Adipocyte (in vitro differentiated cells): ENCODE results near the gene ASB13.

Source experiments
- DNase-seq: peaks from one replicate; pipeline ENCODE4 v3.0.0-alpha.2; 2015; ENCODE audit warnings: low read depth
- H3K27me3 ChIP-seq: replicated peaks from 2 replicates; pipeline ENCODE4 v1.7.0; 2013; ENCODE audit warnings: mild to moderate bottlenecking, low read length, moderate library complexity; ENCODE audit not compliant: control insufficient read depth, insufficient read depth
- H3K36me3 ChIP-seq: 2 replicates; pipeline ENCODE4 v1.7.0; 2013; ENCODE audit warnings: low read length, mild to moderate bottlenecking, moderate library complexity; ENCODE audit not compliant: control insufficient read depth, insufficient read depth, severe bottlenecking
- H3K4me1 ChIP-seq: 2 replicates; pipeline ENCODE4 v1.7.0; 2013; ENCODE audit warnings: mild to moderate bottlenecking, low read length, moderate library complexity; ENCODE audit not compliant: control insufficient read depth, insufficient read depth
- H3K4me3 ChIP-seq: 2 replicates; pipeline ENCODE4 v1.7.0; 2013; ENCODE audit warnings: mild to moderate bottlenecking, low read length, moderate library complexity
- H3K9ac ChIP-seq: 2 replicates; pipeline ENCODE4 v1.7.0; 2013; ENCODE audit warnings: mild to moderate bottlenecking, low read length, moderate library complexity
- H3K9me3 ChIP-seq: 2 replicates; pipeline ENCODE4 v1.7.0; 2013; ENCODE audit warnings: mild to moderate bottlenecking, low read length, moderate library complexity; ENCODE audit not compliant: control insufficient read depth

ASB13 gene

GRCh38 chr10:5685764-5686240 is 19.4 kb upstream of the ASB13 start:
- H3K9ac ChIP-seq, result peak overlapping the region; percentile 96
- H3K4me1 ChIP-seq, result peaks cover 18% of the 10 kb centered on the region
- H3K4me3 ChIP-seq, result peak overlapping the region; percentile 97
- peak; percentile 59 for DNase-seq
- no peaks in the 10 kb centered on the region for H3K27me3 ChIP-seq
- no peaks in the 10 kb centered on the region for H3K36me3 ChIP-seq
- H3K9me3 ChIP-seq, result no peaks in the 10 kb centered on the region

GRCh38 chr10:5684971-5685763 is 18.8 kb upstream of the ASB13 start:
- H3K4me3 ChIP-seq, result peak overlapping the region; percentile 97

GRCh38 chr10:5684318-5684970 is 18.0 kb upstream of the ASB13 start, which contains the start of gene TASOR2:
Gene TASOR2 (plus strand): TSS chr10:5684838. CDS start chr10:5720643, 35,805 bp downstream.
- Histone ChIP-seq H3K9me3 (no peaks in the 10 kb centered on the region), H3K4me1 (peaks cover 24% of the 10 kb centered on the region), H3K9ac (peak within 1 kb of the TSS; percentile 96), H3K36me3 (no peaks in the 10 kb centered on the region), H3K27me3 (no peaks in the 10 kb centered on the region), H3K4me3 (peak within 1 kb of the TSS; percentile 97)
- peak; percentile 99 for DNase-seq

More at GRCh38 chr10:5684971-5685763, 18.8 kb upstream of the ASB13 start:
- peak overlapping the region; percentile 96 for H3K9ac ChIP-seq
- H3K4me1 ChIP-seq, result peaks cover 18% of the 10 kb centered on the region
- H3K9me3 ChIP-seq, result no peaks in the 10 kb centered on the region
- H3K36me3 ChIP-seq, result no peaks in the 10 kb centered on the region
- no peaks in the 10 kb centered on the region for H3K27me3 ChIP-seq
- DNase-seq, result peak; percentile 89

GRCh38 chr10:5683065-5683464 is 16.7 kb upstream of the ASB13 start:
- Histone ChIP-seq H3K4me1 (peaks cover 29% of the 10 kb centered on the region), H3K9ac (no peak overlapping the region), H3K27me3 (no peaks in the 10 kb centered on the region), H3K9me3 (no peaks in the 10 kb centered on the region), H3K4me3 (no peak overlapping the region), H3K36me3 (no peaks in the 10 kb centered on the region)
- DNase-seq, result no peak

- Histone ChIP-seq H3K27me3 (no peaks in the 10 kb centered on the region), H3K4me1 (peaks cover 24% of the 10 kb centered on the region), H3K9ac (no peak overlapping the region), H3K4me3 (no peak overlapping the region), H3K9me3 (no peaks in the 10 kb centered on the region), H3K36me3 (no peaks in the 10 kb centered on the region)
- DNase-seq, result no peak
These were observed 15.5 kb upstream of the ASB13 start for GRCh38 chr10:5681930-5682329.

GRCh38 chr10:5679606-5680005 is 13.2 kb upstream of the ASB13 start:
- Histone ChIP-seq H3K27me3 (no peaks in the 10 kb centered on the region), H3K4me3 (no peak overlapping the region), H3K4me1 (peaks cover 14% of the 10 kb centered on the region), H3K9me3 (no peaks in the 10 kb centered on the region), H3K9ac (no peak overlapping the region), H3K36me3 (no peaks in the 10 kb centered on the region)
- DNase-seq, result no peak

GRCh38 chr10:5679037-5679435 is 12.6 kb upstream of the ASB13 start:
- Histone ChIP-seq H3K27me3 (no peaks in the 10 kb centered on the region), H3K4me1 (peaks cover 12% of the 10 kb centered on the region)

GRCh38 chr10:5678397-5679036 is 12.1 kb upstream of the ASB13 start:
- Histone ChIP-seq H3K36me3 (no peaks in the 10 kb centered on the region), H3K27me3 (no peaks in the 10 kb centered on the region), H3K9me3 (peaks cover 6% of the 10 kb centered on the region), H3K4me3 (no peak overlapping the region), H3K4me1 (peaks cover 10% of the 10 kb centered on the region), H3K9ac (no peak overlapping the region)
- no peak for DNase-seq

More at GRCh38 chr10:5679037-5679435, 12.6 kb upstream of the ASB13 start:
- Histone ChIP-seq H3K9me3 (peaks cover 5% of the 10 kb centered on the region), H3K4me3 (no peak overlapping the region), H3K36me3 (no peaks in the 10 kb centered on the region), H3K9ac (no peak overlapping the region)
- no peak for DNase-seq

GRCh38 chr10:5670662-5671375 is 4.4 kb upstream of the ASB13 start:
- no peaks in the 10 kb centered on the region for H3K36me3 ChIP-seq
- no peaks in the 10 kb centered on the region for H3K27me3 ChIP-seq
- H3K4me3 ChIP-seq, result no peak overlapping the region
- no peak for DNase-seq
- H3K4me1 ChIP-seq, result no peaks in the 10 kb centered on the region
- H3K9ac ChIP-seq, result no peak overlapping the region
- H3K9me3 ChIP-seq, result peaks cover 19% of the 10 kb centered on the region

GRCh38 chr10:5669604-5670003 is 3.2 kb upstream of the ASB13 start:
- DNase-seq, result no peak
- H3K9ac ChIP-seq, result no peak overlapping the region

More at GRCh38 chr10:5669604-5670003, 3.2 kb upstream of the ASB13 start:
- Histone ChIP-seq H3K27me3 (no peaks in the 10 kb centered on the region), H3K9me3 (peaks cover 19% of the 10 kb centered on the region), H3K36me3 (no peaks in the 10 kb centered on the region), H3K4me3 (no peak overlapping the region), H3K4me1 (peaks cover 6% of the 10 kb centered on the region)
